Progenitor cell of endocrine pancreas (in vitro differentiated cells): ENCODE data around the gene STX1A. TPM values are rescaled to one million over a fixed set of nuclear protein-coding genes. Genes with fewer than 3 reads are reported as not detected.

Experiments
- DNase-seq: peaks from one replicate; pipeline ENCODE4 v3.0.0; 2021; ENCODE audit warnings: low spot score; ENCODE audit not compliant: unreplicated experiment
- H3K27ac Mint-ChIP-seq: 2 replicates; pipeline ENCODE4 v1.8.0; 2021; ENCODE audit warnings: mild to moderate bottlenecking, moderate library complexity, mixed read lengths
- H3K27me3 Mint-ChIP-seq: 2 replicates; pipeline ENCODE4 v1.8.0; 2021; ENCODE audit warnings: mixed read lengths
- H3K36me3 Mint-ChIP-seq: 2 replicates; pipeline ENCODE4 v1.8.0; 2022; ENCODE audit warnings: mixed read lengths; ENCODE audit not compliant: insufficient read depth
- H3K4me1 Mint-ChIP-seq: 2 replicates; pipeline ENCODE4 v1.8.0; 2021; ENCODE audit warnings: low read depth, mixed read lengths
- H3K4me3 Mint-ChIP-seq: 2 replicates; pipeline ENCODE4 v1.8.0; 2021; ENCODE audit warnings: low read depth, mild to moderate bottlenecking, moderate library complexity, mixed read lengths
- H3K9me3 Mint-ChIP-seq: 2 replicates; pipeline ENCODE4 v1.8.0; 2021; ENCODE audit warnings: low read depth, mixed read lengths
- total RNA-seq: library from RNA; stranded (reverse); gene quantifications from 2 replicates; pipeline ENCODE4 v1.2.1, GENCODE V29; 2021
- TF ChIP-seq, protein P1 (sequence below): fragments of 200-600 bp; sonication (generic); IDR thresholded peaks from one replicate; pipeline ENCODE4 v1.5.0; 2021; ENCODE audit warnings: antibody characterized with exemption, mild to moderate bottlenecking; ENCODE audit not compliant: unreplicated experiment

The STX1A gene
- total RNA-seq, 1 donor from 2014 or later = 46.6 TPM

DNA sequence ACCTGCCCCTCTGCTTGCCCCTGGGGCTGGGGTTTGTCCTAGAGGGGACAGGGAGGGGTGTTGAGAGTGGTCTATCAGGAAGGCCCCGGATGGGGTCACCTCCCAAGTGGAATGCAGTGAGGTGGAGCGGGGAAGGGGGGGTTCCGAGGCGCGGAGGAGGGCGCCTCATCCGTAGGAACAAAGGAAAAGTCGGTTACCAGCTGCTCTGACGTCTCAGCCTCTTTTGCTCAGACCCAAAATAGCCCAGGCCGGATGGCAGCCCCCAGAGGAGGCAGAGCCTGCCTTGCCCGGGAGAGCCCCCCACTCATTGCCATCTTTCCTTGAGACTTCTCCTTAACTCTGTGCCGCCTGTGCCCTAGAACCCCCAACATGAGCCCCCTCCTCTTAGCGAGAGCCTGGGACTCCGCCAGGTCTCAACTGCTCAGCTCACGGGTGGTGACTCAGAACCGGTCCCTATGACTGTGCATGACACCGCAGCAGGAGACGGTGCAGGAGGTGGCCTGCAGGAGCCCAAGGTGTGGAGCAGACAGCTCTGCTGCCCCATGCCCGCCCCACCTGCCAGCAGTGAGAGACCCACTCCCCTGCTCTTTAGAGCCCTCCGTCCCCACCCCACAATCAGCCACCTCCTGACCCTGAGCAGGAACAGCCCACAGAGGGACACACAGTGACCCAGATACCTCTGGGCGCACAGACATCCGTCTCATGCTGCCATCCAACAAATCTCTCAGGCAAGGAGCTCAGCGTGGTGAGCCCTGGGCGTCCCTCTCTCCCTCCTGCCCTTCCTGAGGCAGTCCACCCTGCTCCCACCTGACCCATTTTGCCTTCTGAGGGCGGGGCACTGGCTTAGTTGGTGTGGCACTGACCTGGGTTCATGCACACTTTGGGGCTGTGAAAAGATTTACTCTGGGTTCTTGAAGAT, 13.1 kb downstream of the STX1A start:
- peaks cover 14% of the 10 kb centered on the region for H3K36me3 Mint-ChIP-seq
- H3K9me3 Mint-ChIP-seq = no peaks in the 10 kb centered on the region
- H3K27me3 Mint-ChIP-seq = no peaks in the 10 kb centered on the region
- no peaks in the 10 kb centered on the region for H3K4me1 Mint-ChIP-seq
- no peak for DNase-seq
- TF ChIP-seq, protein P1, sequence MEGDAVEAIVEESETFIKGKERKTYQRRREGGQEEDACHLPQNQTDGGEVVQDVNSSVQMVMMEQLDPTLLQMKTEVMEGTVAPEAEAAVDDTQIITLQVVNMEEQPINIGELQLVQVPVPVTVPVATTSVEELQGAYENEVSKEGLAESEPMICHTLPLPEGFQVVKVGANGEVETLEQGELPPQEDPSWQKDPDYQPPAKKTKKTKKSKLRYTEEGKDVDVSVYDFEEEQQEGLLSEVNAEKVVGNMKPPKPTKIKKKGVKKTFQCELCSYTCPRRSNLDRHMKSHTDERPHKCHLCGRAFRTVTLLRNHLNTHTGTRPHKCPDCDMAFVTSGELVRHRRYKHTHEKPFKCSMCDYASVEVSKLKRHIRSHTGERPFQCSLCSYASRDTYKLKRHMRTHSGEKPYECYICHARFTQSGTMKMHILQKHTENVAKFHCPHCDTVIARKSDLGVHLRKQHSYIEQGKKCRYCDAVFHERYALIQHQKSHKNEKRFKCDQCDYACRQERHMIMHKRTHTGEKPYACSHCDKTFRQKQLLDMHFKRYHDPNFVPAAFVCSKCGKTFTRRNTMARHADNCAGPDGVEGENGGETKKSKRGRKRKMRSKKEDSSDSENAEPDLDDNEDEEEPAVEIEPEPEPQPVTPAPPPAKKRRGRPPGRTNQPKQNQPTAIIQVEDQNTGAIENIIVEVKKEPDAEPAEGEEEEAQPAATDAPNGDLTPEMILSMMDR = no peak
- H3K4me3 Mint-ChIP-seq = no peak overlapping the region
- H3K27ac Mint-ChIP-seq = no peak overlapping the region

DNA sequence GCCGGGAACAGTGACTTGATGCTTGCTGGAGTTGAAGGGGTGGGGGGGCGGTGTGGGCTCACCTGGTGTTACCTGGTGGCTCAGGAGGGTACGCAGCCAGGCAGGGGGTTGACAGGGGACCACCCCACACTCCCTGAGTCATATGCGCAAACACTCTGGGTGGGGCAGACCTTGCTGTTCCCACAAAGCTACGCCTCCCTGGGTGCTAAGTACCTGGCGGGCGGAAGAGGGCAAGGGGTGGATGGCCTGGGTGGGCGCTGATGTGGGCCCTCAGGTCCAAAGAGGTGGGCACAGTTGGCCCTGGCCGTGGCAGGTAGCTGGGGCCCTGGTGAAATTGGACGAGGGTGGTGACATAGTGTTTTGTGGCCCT, 13.9 kb downstream of the STX1A start:
- Mint-ChIP-seq H3K4me1 (no peaks in the 10 kb centered on the region), H3K4me3 (no peak overlapping the region), H3K27me3 (no peaks in the 10 kb centered on the region), H3K27ac (no peak overlapping the region), H3K9me3 (no peaks in the 10 kb centered on the region), H3K36me3 (peaks cover 14% of the 10 kb centered on the region)
- TF ChIP-seq, protein P1 = no peak
- no peak for DNase-seq

DNA sequence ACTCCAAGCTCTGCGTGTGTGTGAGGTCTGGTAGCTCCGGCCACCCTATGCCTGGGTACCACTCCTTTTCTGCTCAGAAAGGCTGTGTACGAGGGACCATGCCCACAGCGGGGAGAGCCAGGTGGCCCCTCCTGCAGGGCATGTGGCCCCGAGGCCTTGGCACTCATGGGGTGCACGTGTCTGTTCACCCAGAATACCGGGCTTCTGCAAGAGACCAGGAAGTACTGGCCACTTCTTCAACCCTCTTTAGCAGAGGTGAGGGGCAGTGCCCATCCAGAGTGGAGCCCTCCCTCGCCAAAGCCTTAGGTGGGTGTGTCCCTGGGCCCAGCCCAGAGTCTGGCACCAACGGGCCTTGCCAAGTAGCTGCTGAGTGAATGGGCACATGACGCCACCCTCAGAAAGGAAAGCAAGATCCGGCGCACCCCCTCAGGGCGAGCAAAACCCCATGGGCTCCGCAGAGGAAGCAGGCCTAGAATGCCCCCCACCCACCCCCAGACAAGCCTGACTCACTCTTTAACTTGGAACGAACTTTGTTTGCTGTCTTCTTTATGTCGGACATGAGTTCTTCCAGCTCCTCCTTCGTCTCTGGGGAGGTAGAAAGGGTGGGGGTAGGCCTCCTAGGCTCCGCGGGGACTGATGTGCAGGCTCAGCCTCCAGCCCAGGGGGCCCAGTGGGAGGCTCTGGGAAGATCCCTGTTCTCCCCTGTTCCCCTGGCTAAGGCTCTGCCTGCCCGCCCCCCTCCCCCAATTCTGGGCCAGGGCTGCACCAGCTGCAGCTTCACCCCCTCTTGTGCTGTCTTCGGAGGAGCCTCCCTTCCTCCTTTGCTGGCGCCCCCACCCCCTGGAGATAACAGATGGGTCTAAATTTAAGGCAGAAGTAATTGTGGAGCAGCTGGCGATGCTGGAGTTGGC, 14.6 kb downstream of the STX1A start:
- H3K9me3 Mint-ChIP-seq = no peaks in the 10 kb centered on the region
- H3K4me1 Mint-ChIP-seq = no peaks in the 10 kb centered on the region
- H3K27ac Mint-ChIP-seq = no peak overlapping the region
- TF ChIP-seq, protein P1 = no peak
- H3K36me3 Mint-ChIP-seq = peaks cover 14% of the 10 kb centered on the region
- H3K4me3 Mint-ChIP-seq = no peak overlapping the region
- no peak for DNase-seq
- H3K27me3 Mint-ChIP-seq = no peaks in the 10 kb centered on the region

DNA sequence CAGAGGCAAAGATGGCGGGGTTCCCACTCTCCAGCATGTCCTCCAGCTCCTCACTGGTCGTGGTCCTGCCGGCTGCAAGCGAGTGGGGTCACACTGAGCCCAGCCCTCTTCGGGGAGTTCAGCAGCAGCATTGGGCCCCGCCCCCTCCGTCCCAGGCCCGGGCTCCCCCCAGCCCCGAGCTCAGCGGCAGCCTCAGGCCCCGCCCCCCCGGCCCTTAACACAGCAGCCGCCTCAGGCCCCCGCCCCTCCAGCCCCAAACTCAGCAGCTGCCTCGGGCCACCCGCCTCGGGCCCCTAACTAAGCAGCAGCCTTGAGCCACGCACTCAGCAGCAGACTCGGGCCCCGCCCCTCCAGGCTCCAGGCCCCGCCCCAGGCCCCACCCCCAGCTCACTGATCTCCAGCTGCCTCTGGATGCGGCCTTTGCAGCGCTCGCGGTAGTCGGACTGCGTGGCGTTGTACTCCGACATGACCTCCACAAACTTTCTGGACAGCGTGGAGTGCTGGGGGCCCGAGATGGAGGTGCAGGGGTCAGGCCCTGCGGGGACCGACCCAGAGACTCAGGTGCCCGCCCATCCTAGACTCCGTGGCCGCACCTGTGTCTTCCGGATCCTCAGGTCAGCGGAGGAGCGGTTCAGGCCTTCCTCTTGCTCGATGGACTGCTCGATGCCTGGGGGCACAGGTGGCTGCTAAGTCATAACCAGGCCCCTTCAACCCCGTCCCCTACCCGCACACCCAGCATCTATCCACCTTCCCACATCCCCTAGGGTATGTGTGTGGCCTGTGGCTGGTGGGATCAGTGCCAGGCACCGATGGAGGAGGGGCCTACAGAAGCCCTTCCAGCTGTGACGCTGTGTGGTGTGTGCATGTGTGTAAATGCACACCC, 15.5 kb downstream of the STX1A start:
- TF ChIP-seq, protein P1 = no peak
- no peak overlapping the region for H3K27ac Mint-ChIP-seq
- no peak overlapping the region for H3K4me3 Mint-ChIP-seq
- no peaks in the 10 kb centered on the region for H3K4me1 Mint-ChIP-seq
- H3K27me3 Mint-ChIP-seq = no peaks in the 10 kb centered on the region
- no peak for DNase-seq
- no peaks in the 10 kb centered on the region for H3K9me3 Mint-ChIP-seq
- H3K36me3 Mint-ChIP-seq = peaks cover 14% of the 10 kb centered on the region
